GM23248 (cell line): ENCODE data around the gene TBC1D14. TPM values are rescaled to one million over a fixed set of nuclear protein-coding genes. Genes with fewer than 3 reads are reported as not detected.

Source experiments
- DNase-seq: peaks from one replicate; pipeline ENCODE4 v3.0.0-alpha.2; 2015
- H2AFZ ChIP-seq: fragments of 200-600 bp; sonication (generic); 2 replicates; pipeline ENCODE4 v1.6.1; 2016; ENCODE audit warnings: antibody characterized with exemption
- H3F3A ChIP-seq: fragments of 200-600 bp; sonication (generic); 2 replicates; pipeline ENCODE4 v1.6.1; 2016; ENCODE audit warnings: mild to moderate bottlenecking, antibody characterized with exemption, mixed run types; ENCODE audit not compliant: insufficient read depth
- H3K27ac ChIP-seq: fragments of 200-600 bp; sonication (generic); 2 replicates; pipeline ENCODE4 v1.5.1; 2016; ENCODE audit warnings: mild to moderate bottlenecking
- H3K27me3 ChIP-seq: fragments of 200-600 bp; sonication (generic); replicated peaks from 2 replicates; pipeline ENCODE4 v1.6.1; 2016; ENCODE audit warnings: mild to moderate bottlenecking; ENCODE audit not compliant: insufficient read depth
- H3K36me3 ChIP-seq: fragments of 200-600 bp; sonication (generic); 2 replicates; pipeline ENCODE4 v1.6.1; 2016; ENCODE audit warnings: low read depth, mild to moderate bottlenecking
- H3K4me1 ChIP-seq: fragments of 200-600 bp; sonication (generic); 2 replicates; pipeline ENCODE4 v1.6.1; 2016; ENCODE audit warnings: mild to moderate bottlenecking; ENCODE audit not compliant: insufficient read depth
- H3K4me2 ChIP-seq: fragments of 200-600 bp; sonication (generic); one replicate; pipeline ENCODE4 v1.6.1; 2016; ENCODE audit warnings: mild to moderate bottlenecking; ENCODE audit not compliant: unreplicated experiment
- H3K4me3 ChIP-seq: fragments of 200-600 bp; sonication (generic); 2 replicates; pipeline ENCODE4 v1.5.1; 2016; ENCODE audit warnings: mild to moderate bottlenecking
- H3K79me2 ChIP-seq: fragments of 200-600 bp; sonication (generic); 2 replicates; pipeline ENCODE4 v1.6.1; 2016; ENCODE audit warnings: mild to moderate bottlenecking; ENCODE audit not compliant: insufficient read depth
- H3K9ac ChIP-seq: fragments of 200-600 bp; sonication (generic); 2 replicates; pipeline ENCODE4 v1.6.1; 2016; ENCODE audit warnings: mild to moderate bottlenecking
- H3K9me2 ChIP-seq: fragments of 200-600 bp; sonication (generic); 2 replicates; pipeline ENCODE4 v1.6.1; 2016; ENCODE audit warnings: mixed run types, mild to moderate bottlenecking, moderate library complexity; ENCODE audit not compliant: insufficient read depth
- H3K9me3 ChIP-seq: fragments of 200-600 bp; sonication (generic); one replicate; pipeline ENCODE4 v1.6.1; 2017; ENCODE audit warnings: low read depth
- H4K20me1 ChIP-seq: fragments of 200-600 bp; sonication (generic); 2 replicates; pipeline ENCODE4 v1.6.0; 2016; ENCODE audit not compliant: insufficient read depth
- EZH2 ChIP-seq: fragments of 200-600 bp; sonication (generic); IDR thresholded peaks from 2 replicates; pipeline ENCODE4 v1.6.1; 2018; ENCODE audit warnings: antibody characterized with exemption, mild to moderate bottlenecking; ENCODE audit not compliant: insufficient read depth, poor library complexity, severe bottlenecking
- EZH2phosphoT487 ChIP-seq: fragments of 200-600 bp; sonication (generic); IDR thresholded peaks from 2 replicates; pipeline ENCODE4 v1.6.1; 2018; ENCODE audit warnings: antibody characterized with exemption, moderate library complexity, mild to moderate bottlenecking, low read depth; ENCODE audit not compliant: insufficient read depth
- WGBS, 2 experiments: methylation state at CpG; one replicate each; pipeline ENCODE4 v1.1.6; 2015 to 2017; ENCODE audit warnings: low lambda C conversion rate in 2 of 2, low coverage in 1 of 2; ENCODE audit errors: missing lambda C conversion rate in 2 of 2; 5-methylcytosine and 5-hydroxymethylcytosine counted together
- in situ Hi-C: fragments of 300-500 bp; cut with MboI; formaldehyde crosslinking; loops from 2 replicates; pipeline ENCODE4 v1.15.0; 2020
- polyA plus RNA-seq: library from polyadenylated mRNA; unstranded; fragments of >200 nt; fragmentation: Nextera tagmentation; extraction: Ambion mirVana; gene quantifications from 2 replicates; pipeline ENCODE4 v1.2.1, GENCODE V29; 2016
- total RNA-seq: library from RNA; depleted of rRNA; stranded (reverse); fragments of >200 nt; shearing (Covaris generic); gene quantifications from 2 replicates; pipeline ENCODE4 v1.2.3, GENCODE V29; 2014

Gene TBC1D14
- total and polyA plus RNA-seq, 2 experiments from 2014 or later, result 20.4 to 39.1 TPM

DNA sequence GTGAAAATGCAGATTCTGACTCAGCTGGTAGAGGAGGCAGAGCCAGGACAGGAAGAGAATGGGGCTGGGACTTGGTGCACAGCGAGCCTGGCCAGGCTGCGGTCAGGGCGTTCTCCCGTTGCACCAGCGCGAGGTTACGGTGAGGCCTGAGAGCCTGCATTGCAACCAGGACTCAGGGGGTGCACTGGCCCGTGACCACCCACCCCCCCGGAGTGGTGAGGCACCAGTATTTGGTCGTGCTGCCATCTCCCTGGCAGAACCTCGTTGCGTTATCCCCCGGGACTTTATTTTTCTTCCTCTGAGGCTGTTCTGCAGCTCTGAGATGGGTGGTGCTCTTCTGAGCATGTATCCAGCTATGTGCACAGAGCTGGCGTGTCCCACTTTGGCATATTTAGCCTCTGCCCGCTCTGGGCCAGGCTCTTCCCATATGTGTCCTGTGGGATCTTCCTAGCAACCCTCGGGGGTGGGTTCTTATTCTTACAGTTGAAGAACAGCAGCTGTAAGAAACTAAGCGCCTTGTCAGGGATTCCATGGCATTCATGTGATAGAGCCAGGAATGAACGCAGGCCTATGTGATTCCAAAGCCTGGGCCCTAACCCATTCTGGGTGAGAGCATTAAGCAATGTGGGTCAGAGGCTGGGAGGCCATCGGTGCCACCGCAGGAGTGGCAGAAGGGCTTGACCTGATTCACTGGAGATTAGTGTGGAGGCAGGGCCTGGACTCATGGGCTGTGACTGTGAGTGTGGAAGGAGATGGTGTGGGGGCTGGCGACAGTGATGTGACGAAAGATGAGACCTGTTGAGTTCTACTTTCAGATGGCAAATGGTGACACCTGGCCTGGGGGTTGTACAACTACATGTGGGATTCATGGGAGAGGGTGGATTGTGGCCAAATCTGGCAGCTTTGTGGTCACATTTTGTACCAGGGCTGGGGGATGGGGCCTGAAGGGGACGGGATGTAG lies 136.6 kb downstream of the TBC1D14 start:
- Histone ChIP-seq H3F3A (peaks cover 33% of the 10 kb centered on the region), H3K79me2 (peaks cover 83% of the 10 kb centered on the region), H3K4me2 (peak overlapping the region; percentile 93), H3K4me1 (peaks cover 32% of the 10 kb centered on the region), H4K20me1 (peaks cover 7% of the 10 kb centered on the region; the same call in 1 of the 2 replicates), H3K9me3 (no peaks in the 10 kb centered on the region), H3K9ac (peak overlapping the region; percentile 89), H3K9me2 (no peaks in the 10 kb centered on the region), H3K4me3 (peak overlapping the region; percentile 80), H3K27ac (peak overlapping the region; percentile 78), H3K36me3 (no peaks in the 10 kb centered on the region), H2AFZ (no peak overlapping the region), H3K27me3 (no peaks in the 10 kb centered on the region)
- TF ChIP-seq EZH2, result no peak
- no peak for TF ChIP-seq EZH2phosphoT487
- 18 to 20% methylated on average over 22 to 23 of the region's 23 CpGs for WGBS, 2 experiments
- in situ Hi-C loops, result no loop called here
- DNase-seq, result peak; percentile 80

- Histone ChIP-seq H3K4me1 (peaks cover 26% of the 10 kb centered on the region), H3K79me2 (peaks cover 83% of the 10 kb centered on the region), H3K9me3 (no peaks in the 10 kb centered on the region), H2AFZ (no peak overlapping the region), H3K9ac (peak overlapping the region; percentile 89; the same call in 1 of the 2 replicates), H3K4me2 (no peak overlapping the region), H3K9me2 (no peaks in the 10 kb centered on the region), H3K36me3 (no peaks in the 10 kb centered on the region), H3K27ac (peak overlapping the region; percentile 78), H4K20me1 (peaks cover 7% of the 10 kb centered on the region; the same call in 1 of the 2 replicates), H3F3A (peaks cover 26% of the 10 kb centered on the region), H3K4me3 (no peak overlapping the region), H3K27me3 (no peaks in the 10 kb centered on the region)
- in situ Hi-C loops, result no loop called here
- TF ChIP-seq EZH2phosphoT487 (no peak), EZH2 (no peak)
- 85 to 88% methylated on average over 9 of the region's 9 CpGs for WGBS, 2 experiments
- no peak for DNase-seq
Observed at GRCh38 chr4:7046971-7047370, 137.3 kb downstream of the TBC1D14 start.

- H3K9me2 ChIP-seq, result no peaks in the 10 kb centered on the region
- DNase-seq, result no peak
- in situ Hi-C loops, result no loop called here
- H3K9ac ChIP-seq, result no peak overlapping the region
- H3K27ac ChIP-seq, result no peak overlapping the region
- no peak overlapping the region for H3K4me2 ChIP-seq
- H4K20me1 ChIP-seq, result peaks cover 7% of the 10 kb centered on the region; the same call in 1 of the 2 replicates
- H3K79me2 ChIP-seq, result peaks cover 98% of the 10 kb centered on the region
- H2AFZ ChIP-seq, result no peak overlapping the region
- H3K4me1 ChIP-seq, result peaks cover 35% of the 10 kb centered on the region
- H3K27me3 ChIP-seq, result no peaks in the 10 kb centered on the region
- TF ChIP-seq EZH2 (no peak), EZH2phosphoT487 (no peak)
- 95% methylated on average over 12 of the region's 12 CpGs for WGBS, 2 experiments
- no peaks in the 10 kb centered on the region for H3K9me3 ChIP-seq
- H3K36me3 ChIP-seq, result no peaks in the 10 kb centered on the region
- H3K4me3 ChIP-seq, result no peak overlapping the region
- H3F3A ChIP-seq, result peaks cover 24% of the 10 kb centered on the region
Observed at GRCh38 chr4:7048642-7049041, 139.0 kb downstream of the TBC1D14 start.

DNA sequence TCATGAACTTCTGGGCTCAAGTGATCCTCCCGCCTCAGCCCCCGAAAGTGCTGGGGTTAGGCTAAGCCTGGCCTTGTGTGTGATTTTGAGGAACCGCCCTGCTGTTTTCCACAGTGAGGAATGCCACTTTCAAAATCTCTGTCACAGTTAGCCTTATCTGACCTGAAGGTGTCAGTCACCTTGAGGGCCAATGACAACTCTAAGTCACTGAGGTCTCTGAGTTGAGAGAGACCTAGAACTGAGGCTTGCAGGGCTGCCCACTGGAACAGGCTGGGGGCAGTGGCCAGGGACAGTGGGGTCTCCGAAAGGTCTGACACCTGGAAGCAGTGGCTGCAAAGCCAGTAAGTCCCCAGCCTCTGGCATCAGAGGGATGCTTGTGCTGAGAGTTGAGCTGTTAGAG lies 139.7 kb downstream of the TBC1D14 start:
- DNase-seq, result no peak
- Histone ChIP-seq H3K36me3 (peaks cover 6% of the 10 kb centered on the region; the same call in 1 of the 2 replicates), H3K4me2 (no peak overlapping the region), H3K4me3 (no peak overlapping the region), H3F3A (peaks cover 24% of the 10 kb centered on the region), H3K27ac (no peak overlapping the region), H4K20me1 (peaks cover 7% of the 10 kb centered on the region; the same call in 1 of the 2 replicates), H3K4me1 (peaks cover 35% of the 10 kb centered on the region), H3K79me2 (peaks cover 98% of the 10 kb centered on the region), H3K9me2 (no peaks in the 10 kb centered on the region), H3K27me3 (no peaks in the 10 kb centered on the region), H3K9ac (no peak overlapping the region), H2AFZ (no peak overlapping the region), H3K9me3 (no peaks in the 10 kb centered on the region)
- 88 to 96% methylated on average over 4 of the region's 4 CpGs for WGBS, 2 experiments
- in situ Hi-C loops, result no loop called here
- TF ChIP-seq EZH2phosphoT487 (no peak), EZH2 (no peak)
